Hindlimb muscle (tissue), 1 donor: Measurements from ENCODE around the gene NFE2L2. TPM values are rescaled to one million over a fixed set of nuclear protein-coding genes. Genes with fewer than 3 reads are reported as not detected.
A peak's percentile ranks its signal among the peaks of the same experiment; 100 is the strongest.
"Not testable (repeated sequence)": the region's sequence is repeated elsewhere in the genome, so short reads cannot be mapped to it uniquely, and the experiment has no call there.

Experiments used
- DNase-seq: peaks from one replicate; pipeline ENCODE4 v3.0.0-alpha.2; 2013
- polyA plus RNA-seq: library from polyadenylated mRNA; unstranded; fragments of 120-200 nt; gene quantifications from one replicate; pipeline ENCODE4 v1.2.1, GENCODE V29; 2013; ENCODE audit not compliant: insufficient read length

Gene NFE2L2
- polyA plus RNA-seq, 1 donor = 50.7 TPM

DNA sequence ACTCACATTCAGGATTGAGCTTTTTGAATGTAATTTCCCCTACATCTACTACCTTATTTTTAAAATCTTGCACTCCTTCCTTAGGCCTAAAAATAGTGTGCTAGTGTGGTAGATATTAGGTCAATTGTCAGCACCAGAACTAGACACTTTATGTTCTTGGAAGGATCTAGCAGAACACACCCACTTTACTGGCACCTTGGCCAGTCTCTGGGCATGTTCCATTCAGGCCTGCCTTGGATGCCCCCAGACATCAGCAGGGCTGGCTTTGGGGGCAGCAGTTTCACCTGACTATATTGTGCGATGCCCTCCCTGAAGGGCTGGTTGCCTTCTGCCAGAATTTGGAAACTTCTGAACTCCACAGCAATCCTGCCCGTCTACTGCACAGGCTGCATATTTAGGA is 15.3 kb upstream of the NFE2L2 start:
- DNase-seq = no peak

DNA sequence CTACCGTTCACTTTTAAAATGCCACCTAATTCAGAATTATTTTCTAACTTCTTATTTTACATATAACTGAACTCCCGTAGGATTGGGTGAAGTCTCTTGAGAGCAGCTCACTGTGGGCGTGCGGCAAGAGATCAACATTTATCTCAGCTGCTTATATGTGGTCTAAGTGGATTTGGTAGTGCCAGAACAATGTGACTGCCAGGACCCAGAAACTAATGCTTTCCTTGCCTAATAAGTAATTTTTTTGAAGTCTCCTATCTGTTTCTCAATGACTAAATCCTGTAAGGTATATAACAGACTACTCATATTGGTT is 11.2 kb upstream of the NFE2L2 start:
- DNase-seq = no peak

DNA sequence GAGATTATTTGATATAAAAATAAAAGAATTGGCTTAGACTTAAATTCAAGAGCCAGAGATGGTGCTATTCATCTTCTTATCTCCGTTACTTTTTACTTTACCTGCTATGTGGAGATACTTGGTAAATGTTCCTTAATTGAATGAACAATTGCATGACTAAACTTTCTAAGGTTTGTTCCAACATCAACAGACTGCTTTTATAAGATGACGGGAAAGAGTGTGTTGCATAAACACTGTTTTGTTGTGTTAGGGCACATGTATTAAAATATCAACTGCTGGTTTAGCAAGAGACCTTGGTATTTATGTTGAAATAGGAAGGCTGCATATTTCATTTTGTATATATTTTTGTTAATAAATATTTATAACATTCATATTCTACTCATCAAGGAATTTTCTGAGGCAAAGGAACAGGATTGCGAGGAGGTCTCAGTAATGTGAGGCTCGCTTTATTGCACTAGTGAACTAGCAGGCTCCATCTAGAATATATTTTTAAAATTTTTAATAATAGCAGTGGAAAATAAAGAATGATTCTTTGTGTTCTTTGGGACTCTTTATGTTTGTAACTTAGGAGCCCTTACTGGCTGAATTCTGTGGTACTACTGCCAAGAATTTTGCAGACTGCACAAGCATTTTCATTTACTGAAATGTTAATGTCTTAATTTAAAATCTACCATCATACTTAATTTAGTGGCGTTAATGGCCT is 10.7 kb upstream of the NFE2L2 start:
- DNase-seq = no peak

DNA sequence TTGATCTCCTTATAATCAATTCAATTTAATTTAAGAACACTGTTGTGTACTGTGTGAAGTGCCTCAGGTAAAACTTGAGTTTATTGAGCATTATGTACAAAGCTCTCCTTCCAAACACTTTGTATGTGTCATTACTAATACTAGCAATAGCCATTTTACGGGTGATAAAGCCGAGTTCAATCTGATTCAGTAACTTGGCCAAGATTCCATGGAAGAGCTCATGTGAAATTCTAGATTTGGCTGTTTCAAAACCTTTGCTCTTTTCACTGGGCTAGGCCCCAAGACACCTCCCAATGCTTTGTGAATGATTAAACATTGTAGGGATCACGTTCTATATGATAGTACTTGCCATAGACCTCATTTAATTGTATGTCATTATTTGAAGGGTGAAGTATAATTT is 8.9 kb upstream of the NFE2L2 start:
- DNase-seq = no peak

DNA sequence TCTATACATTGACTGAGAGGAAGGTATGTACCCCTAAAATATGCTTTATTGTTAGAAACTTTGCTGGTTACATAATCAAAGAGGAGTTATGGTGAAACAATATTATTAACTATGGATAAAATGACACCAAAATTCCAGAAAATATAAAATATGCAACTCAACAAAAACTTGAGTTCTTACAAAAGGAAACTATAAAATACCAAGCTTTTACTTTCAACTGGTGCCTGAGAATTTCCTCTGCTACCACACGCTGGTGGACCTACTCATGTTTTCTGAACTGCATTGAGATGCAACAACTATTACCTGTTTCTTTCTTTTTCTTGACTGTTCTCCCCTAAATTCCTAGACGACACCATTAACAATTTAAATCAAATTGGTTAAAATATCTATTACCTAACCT is 8.2 kb upstream of the NFE2L2 start:
- DNase-seq = no peak

DNA sequence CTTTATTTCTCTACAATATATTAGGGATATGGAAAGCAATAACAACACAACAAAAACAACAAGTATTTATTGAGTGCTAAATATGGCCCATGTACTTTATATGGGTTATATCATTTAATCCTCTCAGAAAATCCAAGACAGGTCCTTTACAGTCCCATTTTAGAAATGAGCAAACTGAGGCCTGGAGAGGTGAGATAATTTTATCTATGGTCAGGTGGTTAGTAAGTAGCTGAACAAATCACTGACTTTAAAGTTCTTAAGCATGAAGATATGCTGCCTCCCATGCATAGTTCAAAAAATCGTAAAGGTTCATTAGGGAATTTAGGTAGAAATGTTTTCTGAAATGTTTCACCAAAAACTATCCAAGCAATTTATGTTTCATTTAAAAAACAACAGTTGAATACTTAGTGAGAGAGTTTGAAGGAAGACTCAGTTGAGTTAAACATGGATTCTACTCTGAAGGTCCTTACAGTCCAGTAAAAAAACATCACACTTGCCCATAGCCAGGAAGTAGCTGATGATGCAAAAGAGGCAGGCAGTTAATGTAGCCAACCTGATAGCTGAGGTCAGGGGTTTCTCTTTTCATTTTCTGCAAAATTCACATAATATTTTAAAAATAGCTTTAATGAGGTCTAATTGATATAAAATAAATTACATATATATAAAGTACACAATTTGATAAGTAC is 7.6 kb upstream of the NFE2L2 start:
- no peak for DNase-seq

DNA sequence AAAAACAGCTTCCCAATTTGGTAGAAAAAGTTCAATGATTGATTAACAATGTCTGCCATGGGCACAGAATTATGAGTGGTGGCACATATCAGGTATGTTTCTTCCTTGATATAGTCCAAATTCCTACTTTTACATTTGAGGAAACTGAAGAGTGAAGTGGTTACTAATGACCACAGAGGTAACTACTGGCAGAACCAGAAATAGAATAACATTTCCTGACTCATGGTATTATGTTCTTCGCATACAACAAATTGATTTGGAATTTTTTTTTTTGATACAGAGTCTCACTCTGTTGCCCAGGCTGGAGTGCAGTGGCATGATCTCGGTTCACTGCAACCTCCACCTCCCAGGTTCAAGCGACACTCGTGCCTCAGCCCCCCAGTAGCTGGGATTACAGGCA is 6.0 kb upstream of the NFE2L2 start:
- DNase-seq = no peak

DNA sequence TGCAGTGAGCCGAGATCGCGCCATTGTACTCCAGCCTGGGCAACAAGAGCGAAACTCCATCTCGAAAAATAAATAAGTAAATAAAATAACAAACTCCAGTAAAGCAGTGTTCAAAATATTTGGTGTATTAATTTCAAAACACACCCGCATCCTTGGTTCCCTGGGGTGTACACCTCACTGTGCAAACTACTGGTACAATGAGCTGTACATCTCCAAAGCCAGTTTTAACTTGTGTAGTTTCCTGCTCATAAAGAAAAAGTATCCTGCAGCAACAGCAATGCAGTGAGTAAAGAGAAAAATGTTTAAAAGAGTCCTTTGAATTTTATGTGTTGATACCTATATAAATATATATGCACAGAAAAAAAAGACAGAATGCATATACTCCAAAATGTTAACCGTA is 4.4 kb upstream of the NFE2L2 start:
- DNase-seq = no peak

DNA sequence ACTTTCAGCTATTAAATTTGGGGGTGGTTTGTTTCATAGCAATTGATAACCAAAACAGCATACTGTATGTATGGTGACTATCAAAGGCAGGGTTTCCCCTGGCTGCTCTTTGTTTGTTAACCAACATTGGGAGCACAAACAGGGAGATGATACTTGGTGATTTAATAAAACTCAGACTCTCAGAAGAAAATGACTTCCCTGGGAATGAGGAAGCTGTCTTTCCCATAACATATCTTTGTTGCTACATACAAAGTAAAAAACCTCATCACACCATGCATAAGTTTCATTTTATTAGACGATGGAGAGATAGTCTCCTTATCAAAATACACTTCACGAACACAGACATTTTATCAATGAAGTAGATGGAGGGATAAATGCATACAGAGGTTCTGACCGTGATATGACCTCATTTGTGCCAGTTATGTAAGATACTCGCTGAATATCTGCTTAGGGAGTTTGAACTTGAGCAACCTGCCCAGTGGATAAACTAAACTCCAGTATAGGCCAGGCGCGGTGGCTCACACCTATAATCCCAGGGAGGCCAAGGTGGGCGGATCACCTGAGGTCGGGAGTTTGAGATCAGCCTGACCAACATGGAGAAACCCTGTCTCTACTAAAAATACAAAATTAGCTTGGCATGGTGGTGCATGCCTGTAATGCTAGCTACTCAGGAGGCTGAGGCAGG is 3.8 kb upstream of the NFE2L2 start:
- no peak for DNase-seq

DNA sequence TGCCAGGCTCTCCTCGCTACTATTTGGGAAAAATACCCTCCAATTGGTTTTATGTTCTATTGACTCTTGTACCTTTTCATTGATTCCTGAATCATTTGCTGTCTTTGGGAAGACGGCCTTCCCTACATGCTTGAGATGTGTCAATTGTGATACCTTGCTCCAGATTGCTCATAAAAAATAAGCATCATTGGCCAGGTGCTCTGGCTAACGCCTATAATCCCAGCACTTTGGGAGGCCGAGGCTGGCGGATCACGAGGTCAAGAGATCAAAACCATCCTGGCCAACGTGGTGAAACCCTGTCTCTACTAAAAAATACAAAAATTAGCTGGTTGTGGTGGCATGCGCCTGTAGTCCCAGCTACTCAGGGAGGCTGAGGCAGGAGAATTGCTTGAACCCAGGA is 2.4 kb upstream of the NFE2L2 start:
- DNase-seq = not testable (repeated sequence)

DNA sequence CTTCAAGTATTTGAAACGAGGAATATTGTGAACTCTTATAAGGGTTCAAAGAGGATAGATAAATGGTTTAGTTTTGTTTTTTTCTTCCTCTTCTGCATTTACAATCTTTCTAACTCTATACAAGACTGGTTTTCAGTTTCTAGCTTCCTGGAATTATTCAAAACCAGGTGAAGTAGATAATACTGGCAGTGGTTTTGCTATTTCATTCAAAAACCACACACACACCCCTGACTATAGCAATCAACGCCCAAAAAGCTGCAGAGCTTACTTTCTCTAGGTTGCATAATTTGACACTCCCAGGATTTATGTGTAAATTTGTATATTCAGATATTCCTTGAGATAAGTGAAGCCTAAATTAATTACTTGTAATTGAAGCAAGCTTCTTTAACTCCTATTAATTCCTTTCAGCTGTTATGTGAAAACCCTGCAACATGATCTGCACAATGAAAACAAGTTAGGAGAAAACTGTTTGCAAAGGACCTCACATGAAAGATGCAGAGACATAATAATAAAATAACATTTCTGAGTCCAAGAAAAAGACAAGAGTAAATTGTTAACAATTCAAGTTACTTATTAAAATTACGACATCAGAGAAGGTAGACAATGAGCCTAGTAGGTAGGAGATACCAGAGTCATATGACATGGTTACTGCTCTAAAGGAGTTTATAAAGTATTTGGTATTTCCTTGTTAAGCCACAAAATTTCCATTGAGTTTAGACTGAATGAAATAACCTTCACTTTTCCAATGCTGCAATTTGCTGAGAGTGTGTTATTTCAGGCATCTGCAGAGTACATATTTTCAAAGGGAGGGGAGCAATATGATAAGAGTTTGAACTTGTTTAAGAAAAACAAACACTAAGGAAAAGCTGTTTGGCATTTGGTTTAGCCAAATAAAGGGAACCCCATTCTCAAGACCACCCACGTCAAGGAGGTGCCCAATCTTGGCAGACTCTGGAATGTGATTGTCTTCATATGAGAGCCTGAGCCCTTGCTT is 1.6 kb upstream of the NFE2L2 start:
- DNase-seq = no peak

DNA sequence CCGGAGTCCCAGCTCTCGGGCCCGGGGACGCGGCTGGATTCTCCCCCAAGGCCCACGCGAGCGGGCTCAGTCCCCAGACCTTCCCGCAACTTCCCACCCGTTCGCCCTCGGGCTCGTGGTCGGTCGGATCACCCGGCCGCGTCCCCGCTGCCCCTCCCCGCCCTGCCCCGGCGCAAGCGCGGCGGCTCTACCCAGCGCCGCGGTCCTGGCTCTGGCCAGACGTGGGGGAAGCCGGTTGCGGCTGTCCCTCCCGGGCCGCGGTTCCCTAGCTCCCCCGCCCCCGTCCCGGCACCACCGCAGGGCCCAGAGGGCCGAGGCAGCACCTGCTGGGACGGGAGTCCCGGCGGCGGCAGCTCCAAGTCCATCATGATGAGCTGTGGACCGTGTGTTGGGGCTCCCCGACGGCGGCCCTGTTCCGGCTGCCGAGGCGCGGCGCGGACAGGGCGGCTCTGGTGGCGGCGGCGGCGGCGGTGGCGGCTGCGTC is 276 bp downstream of the NFE2L2 start:
- peak; percentile 69 for DNase-seq

DNA sequence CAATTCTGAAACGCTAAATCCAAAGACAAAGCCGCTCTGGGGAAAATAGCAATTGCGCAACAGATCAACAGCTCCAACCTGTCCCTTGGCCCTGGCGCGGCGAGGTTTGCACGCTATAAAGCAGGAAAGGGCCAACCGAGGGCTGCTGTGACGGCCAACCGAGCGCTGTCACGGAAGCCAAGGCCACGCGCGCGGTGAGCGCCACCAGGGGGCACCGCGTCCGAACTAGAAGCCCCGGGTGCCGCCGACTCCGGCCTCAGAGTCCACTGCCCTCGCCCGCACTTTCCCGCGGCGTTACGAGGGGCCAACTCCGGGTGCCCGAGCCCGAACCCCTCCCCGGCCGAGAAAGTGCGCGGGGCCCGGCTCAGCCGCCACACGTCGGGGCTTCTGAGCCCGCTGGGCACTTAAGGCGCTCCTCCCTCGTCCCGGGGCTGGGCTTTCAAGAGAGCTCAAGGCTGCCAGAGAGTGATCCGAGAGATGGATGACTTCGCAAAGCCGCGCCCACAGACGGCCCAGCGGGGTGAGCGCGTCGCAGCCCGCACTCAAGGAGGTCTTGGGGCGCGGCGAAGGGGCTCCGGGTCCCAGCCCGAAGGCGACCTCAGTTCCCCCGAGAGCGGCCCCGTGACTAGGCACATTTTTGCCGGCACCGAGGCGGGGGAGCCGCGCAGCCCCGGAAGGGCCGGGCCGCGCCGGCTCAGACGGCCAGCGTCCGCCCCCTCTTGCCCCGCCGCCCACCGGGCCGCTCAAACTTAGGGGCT is 897 bp downstream of the NFE2L2 start:
- DNase-seq = peak; percentile 99

DNA sequence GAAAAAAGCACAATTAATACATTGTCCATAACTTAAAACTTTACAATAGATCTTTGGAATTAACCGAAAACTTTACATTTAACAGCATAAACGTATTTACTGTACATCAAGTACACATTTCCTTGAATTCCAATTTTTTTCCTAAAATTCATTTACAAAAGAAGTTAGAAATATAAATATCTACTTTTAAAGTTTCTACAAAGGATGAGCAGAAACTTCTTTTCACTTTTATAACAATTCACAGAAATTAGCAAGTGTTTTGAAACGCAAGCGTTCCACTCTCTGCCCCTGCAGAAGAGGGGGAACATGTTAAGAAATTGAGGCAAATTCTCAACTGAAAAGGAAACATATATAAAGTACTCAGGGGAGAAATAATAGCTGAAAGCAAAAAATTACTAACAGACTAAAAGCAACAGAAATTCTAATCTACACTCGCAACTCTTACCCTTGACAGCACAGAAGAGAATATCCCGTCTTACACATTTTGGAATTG is 1.5 kb downstream of the NFE2L2 start:
- no peak for DNase-seq

DNA sequence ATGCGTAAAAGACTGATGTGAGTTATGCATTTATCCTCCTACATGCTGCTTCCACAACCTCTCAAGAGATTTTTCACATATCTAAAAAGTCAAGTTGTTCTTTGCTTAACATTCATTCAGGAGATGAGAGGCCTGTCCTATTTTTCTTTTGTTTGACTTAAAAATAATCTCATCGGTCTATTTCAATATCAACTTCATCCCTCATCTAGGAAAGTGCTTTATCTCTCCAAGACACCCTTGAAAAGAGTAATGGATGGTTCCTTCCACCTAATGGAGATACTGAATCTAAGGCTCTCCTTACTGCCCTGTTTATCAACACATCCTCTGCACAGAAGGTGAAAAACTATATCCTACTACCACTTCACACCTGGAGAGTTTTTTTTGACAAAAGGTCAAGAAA is 2.4 kb downstream of the NFE2L2 start:
- DNase-seq = no peak

DNA sequence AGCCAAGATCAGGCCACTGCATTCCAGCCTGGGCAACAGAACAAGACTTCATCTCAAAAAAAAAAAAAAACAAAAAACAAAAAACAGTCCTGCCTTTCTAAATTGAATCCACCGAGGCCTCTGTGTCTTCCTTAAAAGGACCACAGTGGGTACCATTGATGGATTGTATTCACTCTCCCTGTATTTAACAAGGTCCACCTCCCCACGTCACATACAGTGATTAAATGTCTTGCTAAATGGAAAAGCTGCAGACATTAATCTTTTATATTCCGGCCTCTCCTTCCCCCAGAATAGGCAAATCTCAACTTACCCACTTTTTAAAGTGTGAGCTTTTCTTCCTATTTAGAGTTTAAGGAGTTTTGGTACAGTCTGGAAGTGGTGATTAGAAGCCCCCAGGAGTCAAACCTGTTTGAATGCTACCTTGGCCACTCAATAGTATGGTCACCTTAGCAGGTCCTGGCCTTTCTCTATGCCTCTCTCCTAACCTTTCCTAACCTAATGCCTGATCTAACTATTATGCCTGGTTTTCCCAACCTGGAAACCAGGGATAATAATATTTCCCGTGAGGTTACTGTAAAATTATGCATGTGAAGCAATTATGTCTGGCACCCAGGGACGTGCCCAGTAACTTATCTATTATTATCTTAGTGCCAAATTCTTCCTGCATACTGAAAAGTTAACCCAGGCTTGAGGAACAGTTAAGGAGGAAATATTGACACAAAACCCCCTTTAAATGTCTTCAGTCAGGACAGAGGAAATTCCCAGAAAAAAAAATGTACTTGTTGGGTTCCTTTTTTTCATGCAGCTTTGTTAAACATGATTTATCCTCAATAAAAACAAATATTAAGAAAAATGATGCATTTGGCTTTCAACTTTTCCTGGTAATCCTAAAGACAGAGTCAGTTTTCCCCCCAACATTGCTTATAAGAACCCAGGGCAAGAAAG is 3.1 kb downstream of the NFE2L2 start:
- DNase-seq = no peak

DNA sequence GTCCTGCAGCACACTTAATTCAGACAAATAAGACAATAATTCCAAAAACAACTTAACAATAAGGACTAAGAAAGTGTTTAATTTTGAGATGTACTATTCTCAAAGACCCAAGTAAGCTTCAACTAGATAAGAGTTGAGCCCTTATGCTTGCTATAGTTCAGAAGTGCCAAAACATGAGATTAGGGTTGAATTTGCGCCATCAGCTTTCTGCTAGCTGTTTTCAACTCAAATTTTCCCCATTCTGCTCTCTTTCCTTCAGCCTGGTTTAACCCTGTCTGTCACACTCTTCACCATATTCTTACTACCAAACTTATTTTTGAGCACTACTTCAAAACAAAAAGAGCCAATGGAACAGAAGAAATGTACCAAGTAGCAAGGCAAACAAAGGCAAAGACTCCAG is 4.1 kb downstream of the NFE2L2 start:
- no peak for DNase-seq

DNA sequence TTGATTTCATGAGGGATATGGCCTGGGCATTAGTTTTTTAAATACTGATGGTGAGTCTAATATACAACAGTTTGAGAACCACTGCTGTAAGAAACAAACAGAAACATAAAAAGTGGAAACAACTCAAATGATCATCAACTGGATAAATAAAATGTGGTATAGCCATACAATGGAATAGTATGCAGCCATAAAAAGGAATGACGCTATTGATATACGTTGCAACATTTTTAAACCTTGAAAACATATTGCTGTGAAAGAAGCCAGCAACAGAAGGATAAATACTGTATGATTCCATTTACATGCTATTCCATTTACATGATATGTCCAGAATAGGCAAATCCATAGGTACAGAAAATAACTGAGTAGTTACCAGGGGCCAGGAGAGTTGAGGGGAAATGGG is 6.5 kb downstream of the NFE2L2 start:
- no peak for DNase-seq

DNA sequence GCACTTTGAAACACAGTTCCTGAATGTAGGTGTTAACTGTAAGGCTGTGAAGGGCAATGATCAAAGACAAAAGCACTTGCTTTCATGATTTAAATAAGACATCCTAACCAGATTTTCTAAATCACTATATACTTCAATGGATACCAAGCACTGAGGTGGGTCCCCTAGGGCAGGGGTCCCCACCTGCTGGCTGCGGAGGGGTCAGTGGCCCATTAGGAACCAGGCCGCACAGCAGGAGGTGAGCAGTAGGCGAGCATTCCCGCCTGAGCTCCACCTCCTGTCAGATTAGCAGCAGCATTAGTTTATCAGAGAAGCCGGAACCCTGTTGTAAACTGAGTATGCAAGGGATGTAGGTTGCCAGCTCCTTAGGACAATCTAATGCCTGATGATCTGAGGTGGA is 7.1 kb downstream of the NFE2L2 start:
- DNase-seq = no peak

DNA sequence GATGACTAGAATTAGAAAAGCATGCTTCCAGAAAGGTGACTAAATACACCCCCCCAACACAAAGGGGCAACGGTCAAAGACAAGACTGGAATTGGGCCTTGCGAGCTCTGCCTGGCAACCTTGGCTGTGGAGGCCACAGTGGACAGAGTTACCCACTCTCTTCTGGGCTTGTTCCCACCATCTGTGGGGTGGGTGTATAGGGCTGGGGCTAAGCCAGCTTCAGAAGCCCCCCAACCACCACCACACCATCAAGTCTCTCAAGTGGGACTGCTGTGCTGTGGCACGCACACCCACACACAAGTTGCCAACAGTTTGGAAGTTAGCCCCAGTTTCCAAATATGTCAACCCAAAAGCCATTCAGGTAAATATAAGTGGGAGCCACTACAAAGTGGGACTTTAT is 7.8 kb downstream of the NFE2L2 start:
- DNase-seq = no peak

DNA sequence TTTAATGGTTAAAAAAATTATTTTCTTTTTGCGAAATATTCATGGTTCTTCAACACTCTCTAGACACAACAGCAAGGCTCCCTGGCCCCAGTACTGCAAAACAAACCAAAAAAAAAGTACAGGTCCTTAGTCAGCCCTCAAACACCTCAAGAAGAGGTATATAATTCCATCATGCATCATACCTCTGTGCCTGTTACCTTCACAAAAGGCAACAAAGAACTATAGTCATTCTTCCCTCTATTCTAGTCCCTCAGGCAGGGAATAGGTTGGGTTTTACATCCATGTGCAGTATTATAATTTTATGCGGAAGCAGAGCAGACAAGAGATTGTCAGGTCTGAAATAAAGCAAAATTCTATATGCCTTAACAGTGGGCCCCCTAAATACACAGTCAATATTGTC is 8.5 kb downstream of the NFE2L2 start:
- DNase-seq = no peak
